Gastrocnemius medialis (tissue), 4 donors: ENCODE results near the gene NPY1R. TPM values are rescaled to one million over a fixed set of nuclear protein-coding genes. Genes with fewer than 3 reads are reported as not detected.

Source experiments
- ATAC-seq, 2 donors: fragments of 150-250 bp; one replicate each; pipeline ENCODE4 v1.9.1; 2016
- DNase-seq, 2 donors: peaks; one replicate each; pipeline ENCODE4 v3.0.0-alpha.2; 2019
- H3K27ac ChIP-seq, 4 donors: fragments of 200-600 bp; sonication (generic); 1 replicate in 1 of 4; 2 replicates in 3 of 4; pipeline ENCODE4 v1.5.1; 2016 to 2018; ENCODE audit warnings: mild to moderate bottlenecking in 2 of 4, moderate library complexity in 1 of 4
- H3K27me3 ChIP-seq, 3 donors: fragments of 200-600 bp; sonication (generic) in 2 of 3; 1 replicate in 1 of 3; 2 replicates in 2 of 3; pipeline versions ENCODE4 v1.5.1 to v1.6.0; 2016 to 2019; ENCODE audit warnings: mild to moderate bottlenecking in 1 of 3, moderate library complexity in 1 of 3
- H3K36me3 ChIP-seq, 2 donors: fragments of 200-600 bp; sonication (generic) in 1 of 2; one replicate each; pipeline ENCODE4 v1.5.1; 2017 to 2018
- H3K4me1 ChIP-seq, 2 donors: fragments of 200-600 bp; sonication (generic) in 1 of 2; one replicate each; pipeline ENCODE4 v1.5.1; 2016 to 2017; ENCODE audit warnings: mild to moderate bottlenecking in 2 of 2
- H3K4me3 ChIP-seq, 4 donors: fragments of 200-600 bp; sonication (generic) in 3 of 4; 1 replicate in 1 of 4; 2 replicates in 3 of 4; pipeline ENCODE4 v1.5.1; 2016 to 2019; ENCODE audit warnings: mild to moderate bottlenecking in 2 of 4
- H3K9me3 ChIP-seq, 3 donors: fragments of 200-600 bp; sonication (generic) in 2 of 3; 1 replicate in 1 of 3; 2 replicates in 2 of 3; pipeline ENCODE4 v1.5.1; 2016 to 2019
- CTCF ChIP-seq, 5 experiments: fragments of 450-650 bp in 3 of 5; fragments of 200-600 bp in 2 of 5; sonication (generic) in 2 of 5; IDR thresholded peaks in 4 of 5; conservative IDR thresholded peaks in 1 of 5; 1 replicate in 4 of 5; 2 replicates in 1 of 5; pipeline ENCODE4 v1.5.1; 2016 to 2019; ENCODE audit warnings: antibody characterized with exemption in 5 of 5, mild to moderate bottlenecking in 3 of 5, moderate library complexity in 3 of 5
- POLR2A ChIP-seq, 2 donors: fragments of 450-650 bp; IDR thresholded peaks; one replicate each; pipeline ENCODE4 v1.6.1; 2017; ENCODE audit warnings: antibody characterized with exemption in 2 of 2, mild to moderate bottlenecking in 2 of 2, moderate library complexity in 2 of 2
- in situ Hi-C, 4 donors: fragments of 200-750 bp; cut with MboI; loops; one replicate each; pipeline versions ENCODE4 v1.15.0 to v1.8.0; 2017; ENCODE audit warnings: low sequenced_read_pairs in 4 of 4
- intact Hi-C: fragments of 100-400 bp; cut with DNase I; formaldehyde crosslinking; loops from one replicate; pipeline ENCODE4 v1.15.1; 2023; ENCODE audit warnings: low total_unique reads
- total RNA-seq, 4 donors: library from RNA; depleted of rRNA; stranded (reverse); fragments of >200 nt; gene quantifications; one replicate each; pipeline versions ENCODE4 v1.1.0 to v1.2.3, GENCODE V29; 2016

NPY1R gene
- total RNA-seq, 4 donors from 2014 or later = 0.40 to 3.1 (median 1.3) TPM

DNA sequence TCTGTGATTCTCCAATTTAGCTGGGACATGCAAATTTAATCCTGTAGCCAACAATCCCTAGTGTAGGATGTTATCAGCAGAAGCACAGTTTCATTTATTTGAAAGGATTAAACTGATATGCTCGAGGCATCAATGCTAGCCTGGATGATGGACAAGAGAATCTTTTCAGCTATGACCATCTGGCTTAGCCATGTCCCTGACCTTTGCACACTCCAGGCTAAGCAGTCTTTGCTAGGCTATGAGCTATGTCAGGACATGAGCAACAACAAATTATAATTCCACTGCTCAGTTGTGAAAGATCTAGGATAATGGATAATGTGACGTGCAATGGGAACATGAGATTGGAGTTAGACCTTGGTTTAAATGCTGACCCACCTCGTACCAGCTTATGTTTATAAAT lies 32.0 kb downstream of the NPY1R start:
- no peak for ATAC-seq

GRCh38 chr4:163295138-163295537 lies 37.3 kb downstream of the NPY1R start:
- no peak for DNase-seq
- Histone ChIP-seq H3K9me3 (no peaks in the 10 kb centered on the region), H3K4me1 (no peaks in the 10 kb centered on the region), H3K27ac (no peak overlapping the region), H3K27me3 (no peaks in the 10 kb centered on the region), H3K36me3 (no peaks in the 10 kb centered on the region), H3K4me3 (no peak overlapping the region)
- in situ Hi-C loops (no loop called here), intact Hi-C loops (no loop called here)
- ATAC-seq = no peak
- TF ChIP-seq CTCF (IDR thresholded peaks at IDR 0.05 in 4 of 5, conservative IDR thresholded peaks at IDR 0.05 in 1 of 5) = no peak
- no peak for TF ChIP-seq POLR2A (IDR thresholded peaks at IDR 0.05)

More for the DNA sequence above, 32.0 kb downstream of the NPY1R start:
- no peaks in the 10 kb centered on the region for H3K36me3 ChIP-seq
- intact Hi-C loops (no loop called here), in situ Hi-C loops (no loop called here)
- TF ChIP-seq CTCF (IDR thresholded peaks at IDR 0.05 in 4 of 5, conservative IDR thresholded peaks at IDR 0.05 in 1 of 5) (no peak), POLR2A (IDR thresholded peaks at IDR 0.05) (no peak)
- no peak overlapping the region for H3K27ac ChIP-seq
- no peak for DNase-seq
- H3K4me1 ChIP-seq = no peaks in the 10 kb centered on the region
- H3K27me3 ChIP-seq = no peaks in the 10 kb centered on the region
- no peaks in the 10 kb centered on the region for H3K9me3 ChIP-seq
- no peak overlapping the region for H3K4me3 ChIP-seq

GRCh38 chr4:163284304-163284703 lies 48.1 kb downstream of the NPY1R start:
- Histone ChIP-seq H3K36me3 (no peaks in the 10 kb centered on the region), H3K27me3 (no peaks in the 10 kb centered on the region), H3K9me3 (no peaks in the 10 kb centered on the region), H3K4me1 (no peaks in the 10 kb centered on the region), H3K27ac (no peak overlapping the region), H3K4me3 (no peak overlapping the region)
- no peak for ATAC-seq
- TF ChIP-seq POLR2A (IDR thresholded peaks at IDR 0.05) (no peak), CTCF (IDR thresholded peaks at IDR 0.05 in 4 of 5, conservative IDR thresholded peaks at IDR 0.05 in 1 of 5) (no peak)
- in situ Hi-C loops = no loop called here
- intact Hi-C loops = no loop called here
- DNase-seq = no peak

- in situ Hi-C loops = no loop called here
- Histone ChIP-seq H3K27me3 (no peaks in the 10 kb centered on the region), H3K4me3 (no peak overlapping the region), H3K27ac (no peak overlapping the region), H3K36me3 (no peaks in the 10 kb centered on the region), H3K9me3 (no peaks in the 10 kb centered on the region), H3K4me1 (no peaks in the 10 kb centered on the region)
- intact Hi-C loops = no loop called here
- DNase-seq = no peak
- no peak for TF ChIP-seq POLR2A (IDR thresholded peaks at IDR 0.05)
- no peak for TF ChIP-seq CTCF (IDR thresholded peaks at IDR 0.05 in 4 of 5, conservative IDR thresholded peaks at IDR 0.05 in 1 of 5)
- no peak for ATAC-seq
These were observed 51.5 kb downstream of the NPY1R start for GRCh38 chr4:163280703-163281519.
